H1 (cell line): Measurements from ENCODE around the gene SRPX2. TPM values are rescaled to one million over a fixed set of nuclear protein-coding genes. Genes with fewer than 3 reads are reported as not detected.

Experiments used
- BACH1 ChIP-seq: IDR thresholded peaks from 2 replicates; pipeline ENCODE4 v1.6.1; 2012; ENCODE audit warnings: low read length, improper control_type of control experiment
- FOSL1 ChIP-seq: IDR thresholded peaks from 2 replicates; pipeline ENCODE4 v1.6.1; 2011; ENCODE audit warnings: mild to moderate bottlenecking, low read depth, low read length, moderate library complexity; ENCODE audit not compliant: insufficient read depth
- JUN ChIP-seq: IDR thresholded peaks from 2 replicates; pipeline ENCODE4 v1.6.1; 2011; ENCODE audit warnings: low read depth, mild to moderate bottlenecking, improper control_type of control experiment, low read length
- PHF8 ChIP-seq: fragments of 200-600 bp; sonication (generic); conservative IDR thresholded peaks from 2 replicates; pipeline ENCODE4 v1.7.1; 2012; ENCODE audit warnings: low read depth, mild to moderate bottlenecking, inconsistent platforms, low read length, moderate library complexity
- polyA plus RNA-seq, 7 experiments: library from polyadenylated mRNA; depleted of rRNA in 3 of 7; stranded (reverse) in 5 of 7; unstranded in 2 of 7; fragments of >200 nt in 5 of 7; fragments of 200-250 nt in 2 of 7; gene quantifications; 1 replicate in 5 of 7; 2 replicates in 1 of 7; 4 replicates in 1 of 7; pipeline versions ENCODE4 v1.2.1 to v1.2.3, GENCODE V29; 2011 to 2013; ENCODE audit warnings: missing spikeins in 2 of 7, mixed read lengths in 2 of 7
- total RNA-seq: library from RNA; stranded (reverse); fragmentation: NEBNext Ultra II Directional; extraction: Animal tissue kit (Norgen Biotek cat#: 25700); gene quantifications from 2 replicates; pipeline ENCODE4 v1.2.1, GENCODE V29; 2021

The SRPX2 gene
- total and polyA plus RNA-seq, 2 of the 8 experiments (the other 6 are each of a cell fraction or from before 2014, with no cell fraction given) = not detected

- TF ChIP-seq JUN (no peak), BACH1 (no peak), PHF8 (no peak), FOSL1 (no peak)
- TF ChIP-seq, all 59 proteins: peak for 0
These were observed 6.8 kb downstream of the SRPX2 start (continued) for GRCh38 chrX:100650841-100651240.
